ENCODE data around the gene UBE3A.

DNA sequence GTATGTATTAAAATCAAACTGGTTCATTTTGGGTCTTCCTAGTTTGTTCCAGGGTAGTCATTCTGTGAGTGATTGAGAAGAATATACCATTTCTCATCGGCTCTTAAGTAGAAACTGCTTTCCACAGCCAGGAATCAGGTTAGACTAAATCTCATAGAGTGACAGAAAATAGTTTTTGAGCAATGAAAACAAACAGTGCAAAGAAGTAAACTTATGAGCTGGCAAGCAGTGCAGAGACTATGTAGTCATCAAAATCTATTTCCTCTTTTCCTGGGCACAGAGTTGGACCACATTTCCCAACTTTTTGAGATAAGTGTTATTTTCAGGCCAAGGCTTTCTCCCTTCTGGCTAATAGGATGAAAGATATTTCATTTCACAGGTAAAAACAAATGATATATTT lies 66.5 kb downstream of the UBE3A start:
- TF ChIP-seq, protein P1, sequence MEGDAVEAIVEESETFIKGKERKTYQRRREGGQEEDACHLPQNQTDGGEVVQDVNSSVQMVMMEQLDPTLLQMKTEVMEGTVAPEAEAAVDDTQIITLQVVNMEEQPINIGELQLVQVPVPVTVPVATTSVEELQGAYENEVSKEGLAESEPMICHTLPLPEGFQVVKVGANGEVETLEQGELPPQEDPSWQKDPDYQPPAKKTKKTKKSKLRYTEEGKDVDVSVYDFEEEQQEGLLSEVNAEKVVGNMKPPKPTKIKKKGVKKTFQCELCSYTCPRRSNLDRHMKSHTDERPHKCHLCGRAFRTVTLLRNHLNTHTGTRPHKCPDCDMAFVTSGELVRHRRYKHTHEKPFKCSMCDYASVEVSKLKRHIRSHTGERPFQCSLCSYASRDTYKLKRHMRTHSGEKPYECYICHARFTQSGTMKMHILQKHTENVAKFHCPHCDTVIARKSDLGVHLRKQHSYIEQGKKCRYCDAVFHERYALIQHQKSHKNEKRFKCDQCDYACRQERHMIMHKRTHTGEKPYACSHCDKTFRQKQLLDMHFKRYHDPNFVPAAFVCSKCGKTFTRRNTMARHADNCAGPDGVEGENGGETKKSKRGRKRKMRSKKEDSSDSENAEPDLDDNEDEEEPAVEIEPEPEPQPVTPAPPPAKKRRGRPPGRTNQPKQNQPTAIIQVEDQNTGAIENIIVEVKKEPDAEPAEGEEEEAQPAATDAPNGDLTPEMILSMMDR (IDR thresholded peaks at IDR 0.05 in 2 of 3, conservative IDR thresholded peaks at IDR 0.05 in 1 of 3; ENCODE audit: control insufficient read depth in 2 of 3, extremely low read depth in 1 of 3, insufficient read depth in 1 of 3, low read depth in 3 of 3, low read length in 3 of 3): no peak
- TF ChIP-seq POLR2A (IDR thresholded peaks at IDR 0.05; ENCODE audit: low read depth, low read length) (no peak), SUZ12 (IDR thresholded peaks at IDR 0.05; ENCODE audit: unreplicated experiment) (no peak)

Data from GM12878 (cell line).